ENCODE measurements around the gene ITSN2. TPM values are rescaled to one million over a fixed set of nuclear protein-coding genes. Genes with fewer than 3 reads are reported as not detected.

Gene ITSN2
- total RNA-seq, 1 experiment from 2014 or later: 26.5 TPM

- peaks cover 16% of the 10 kb centered on the region for H3K79me2 ChIP-seq (ENCODE audit: insufficient read depth, low read length)
- no TSS peak for BruUV-seq (replicated peaks)
- H4K20me1 ChIP-seq (ENCODE audit: insufficient read depth): no peaks in the 10 kb centered on the region
- H3K27me3 ChIP-seq (ENCODE audit: insufficient read depth, low read length): no peaks in the 10 kb centered on the region
- H3K27ac ChIP-seq (ENCODE audit: low read depth, low read length): no peak overlapping the region
- no peak overlapping the region for H3K4me3 ChIP-seq (replicated peaks in 1 of 2; ENCODE audit: low read depth in 1 of 2, low read length in 2 of 2)
- no peak overlapping the region for H2AFZ ChIP-seq (ENCODE audit: low read depth, low read length, poor library complexity, severe bottlenecking)
- ATAC-seq (no peak), DNase-seq (ENCODE audit: low read depth, low spot score) (no peak)
- ChIA-PET CTCF (no interaction called here), POLR2A (no interaction called here), RAD21 (ENCODE audit: low non-redundant PET in 1 of 2, low total read pairs in 2 of 2, uncharacterized antibody in 2 of 2, unreplicated experiment in 2 of 2) (no interaction called here)
- intact Hi-C loops (cut with micrococcal nuclease): no loop called here
- no peaks in the 10 kb centered on the region for H3K4me1 ChIP-seq (ENCODE audit: control insufficient read depth in 1 of 2, insufficient read depth in 2 of 2, low read length in 2 of 2)
- no peaks in the 10 kb centered on the region for H3K9me2 ChIP-seq (ENCODE audit: insufficient read depth)
- H3K9ac ChIP-seq (ENCODE audit: low read length): no peak overlapping the region
- H3K9me3 ChIP-seq (ENCODE audit: control insufficient read depth in 1 of 2, insufficient read depth in 1 of 2, low read depth in 1 of 2, low read length in 2 of 2): no peaks in the 10 kb centered on the region
- no peak for TF ChIP-seq CEBPB (IDR thresholded peaks at IDR 0.05; ENCODE audit: low read depth)
- no peak for TF ChIP-seq CTCF (IDR thresholded peaks at IDR 0.05 in 2 of 3, conservative IDR thresholded peaks at IDR 0.05 in 1 of 3; ENCODE audit: borderline replicate concordance in 1 of 3, insufficient read depth in 1 of 3, low read depth in 2 of 3, low read length in 2 of 3)
- H3K36me3 ChIP-seq (ENCODE audit: control insufficient read depth in 1 of 2, insufficient read depth in 2 of 2, low read length in 2 of 2): no peaks in the 10 kb centered on the region
- no peak overlapping the region for H3K4me2 ChIP-seq (ENCODE audit: low read length)
These were observed 22.4 kb downstream of the ITSN2 start for GRCh38 chr2:24337890-24338289.

DNA sequence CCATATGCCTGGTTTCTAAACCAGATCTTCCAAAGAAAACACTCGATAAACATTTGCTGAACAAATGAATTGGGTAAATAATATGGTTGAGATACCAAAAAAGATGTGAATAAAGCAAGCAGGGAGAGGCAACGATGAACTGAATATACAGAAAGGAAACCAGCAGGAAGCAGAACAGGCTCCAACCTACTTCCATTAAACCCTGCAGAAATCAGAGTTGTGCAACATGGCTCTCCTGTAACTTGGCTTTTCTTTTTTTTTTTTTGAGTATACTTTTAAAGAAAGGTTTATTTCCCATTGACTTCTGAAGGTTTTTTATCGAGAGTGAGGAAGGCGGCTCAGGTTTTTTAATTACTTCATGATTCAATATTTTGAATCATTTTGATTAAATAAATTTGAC is 23.5 kb downstream of the ITSN2 start:
- intact Hi-C loops (cut with micrococcal nuclease): no loop called here
- RAD21 ChIA-PET (ENCODE audit: low non-redundant PET in 1 of 2, low total read pairs in 2 of 2, uncharacterized antibody in 2 of 2, unreplicated experiment in 2 of 2): no interaction called here
- BruUV-seq (replicated peaks): no TSS peak

More for the DNA sequence above, 23.5 kb downstream of the ITSN2 start:
- Histone ChIP-seq H3K27ac (ENCODE audit: low read depth, low read length) (no peak overlapping the region), H3K4me2 (ENCODE audit: low read length) (no peak overlapping the region), H3K9me2 (ENCODE audit: insufficient read depth) (no peaks in the 10 kb centered on the region), H3K79me2 (ENCODE audit: insufficient read depth, low read length) (peaks cover 18% of the 10 kb centered on the region), H3K4me1 (ENCODE audit: control insufficient read depth in 1 of 2, insufficient read depth in 2 of 2, low read length in 2 of 2) (no peaks in the 10 kb centered on the region), H3K9me3 (ENCODE audit: control insufficient read depth in 1 of 2, insufficient read depth in 1 of 2, low read depth in 1 of 2, low read length in 2 of 2) (no peaks in the 10 kb centered on the region), H3K27me3 (ENCODE audit: insufficient read depth, low read length) (no peaks in the 10 kb centered on the region), H4K20me1 (ENCODE audit: insufficient read depth) (no peaks in the 10 kb centered on the region), H3K36me3 (ENCODE audit: control insufficient read depth in 1 of 2, insufficient read depth in 2 of 2, low read length in 2 of 2) (no peaks in the 10 kb centered on the region), H3K4me3 (replicated peaks in 1 of 2; ENCODE audit: low read depth in 1 of 2, low read length in 2 of 2) (no peak overlapping the region), H2AFZ (ENCODE audit: low read depth, low read length, poor library complexity, severe bottlenecking) (no peak overlapping the region), H3K9ac (ENCODE audit: low read length) (no peak overlapping the region)
- POLR2A ChIA-PET: no interaction called here
- ATAC-seq: no peak
- CTCF ChIA-PET: no interaction called here
- TF ChIP-seq, protein P1, sequence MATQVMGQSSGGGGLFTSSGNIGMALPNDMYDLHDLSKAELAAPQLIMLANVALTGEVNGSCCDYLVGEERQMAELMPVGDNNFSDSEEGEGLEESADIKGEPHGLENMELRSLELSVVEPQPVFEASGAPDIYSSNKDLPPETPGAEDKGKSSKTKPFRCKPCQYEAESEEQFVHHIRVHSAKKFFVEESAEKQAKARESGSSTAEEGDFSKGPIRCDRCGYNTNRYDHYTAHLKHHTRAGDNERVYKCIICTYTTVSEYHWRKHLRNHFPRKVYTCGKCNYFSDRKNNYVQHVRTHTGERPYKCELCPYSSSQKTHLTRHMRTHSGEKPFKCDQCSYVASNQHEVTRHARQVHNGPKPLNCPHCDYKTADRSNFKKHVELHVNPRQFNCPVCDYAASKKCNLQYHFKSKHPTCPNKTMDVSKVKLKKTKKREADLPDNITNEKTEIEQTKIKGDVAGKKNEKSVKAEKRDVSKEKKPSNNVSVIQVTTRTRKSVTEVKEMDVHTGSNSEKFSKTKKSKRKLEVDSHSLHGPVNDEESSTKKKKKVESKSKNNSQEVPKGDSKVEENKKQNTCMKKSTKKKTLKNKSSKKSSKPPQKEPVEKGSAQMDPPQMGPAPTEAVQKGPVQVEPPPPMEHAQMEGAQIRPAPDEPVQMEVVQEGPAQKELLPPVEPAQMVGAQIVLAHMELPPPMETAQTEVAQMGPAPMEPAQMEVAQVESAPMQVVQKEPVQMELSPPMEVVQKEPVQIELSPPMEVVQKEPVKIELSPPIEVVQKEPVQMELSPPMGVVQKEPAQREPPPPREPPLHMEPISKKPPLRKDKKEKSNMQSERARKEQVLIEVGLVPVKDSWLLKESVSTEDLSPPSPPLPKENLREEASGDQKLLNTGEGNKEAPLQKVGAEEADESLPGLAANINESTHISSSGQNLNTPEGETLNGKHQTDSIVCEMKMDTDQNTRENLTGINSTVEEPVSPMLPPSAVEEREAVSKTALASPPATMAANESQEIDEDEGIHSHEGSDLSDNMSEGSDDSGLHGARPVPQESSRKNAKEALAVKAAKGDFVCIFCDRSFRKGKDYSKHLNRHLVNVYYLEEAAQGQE (IDR thresholded peaks at IDR 0.05; ENCODE audit: low read depth): no peak
- TF ChIP-seq YY1 (IDR thresholded peaks at IDR 0.05; ENCODE audit: extremely low read depth, insufficient replicate concordance, low read depth, low read length): no peak
- TF ChIP-seq POLR2AphosphoS5 (IDR thresholded peaks at IDR 0.05; ENCODE audit: low read depth, low read length): no peak
- TF ChIP-seq POLR2A (IDR thresholded peaks at IDR 0.05; ENCODE audit: borderline replicate concordance, extremely low read depth, insufficient read depth, insufficient read length): no peak
- no peak for TF ChIP-seq SRF (IDR thresholded peaks at IDR 0.05; ENCODE audit: low read depth)
- TF ChIP-seq MAX (IDR thresholded peaks at IDR 0.05): no peak
- TF ChIP-seq, protein P2, sequence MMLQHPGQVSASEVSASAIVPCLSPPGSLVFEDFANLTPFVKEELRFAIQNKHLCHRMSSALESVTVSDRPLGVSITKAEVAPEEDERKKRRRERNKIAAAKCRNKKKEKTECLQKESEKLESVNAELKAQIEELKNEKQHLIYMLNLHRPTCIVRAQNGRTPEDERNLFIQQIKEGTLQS (IDR thresholded peaks at IDR 0.05): no peak
- no peak for DNase-seq (ENCODE audit: low read depth, low spot score)

All from HCT116 (cell line).